MCF 10A (cell line): ENCODE measurements around the gene TBX19. TPM values are rescaled to one million over a fixed set of nuclear protein-coding genes. Genes with fewer than 3 reads are reported as not detected.

Experiments
- BruUV-seq: library from RNA; stranded (reverse); fragments of 400-500 nt; replicated peaks from 2 replicates; lab custom pipeline; 2021; lab: Mats Ljungman, UMichigan
- CTCF ChIA-PET: fragments of 300-600 bp; sonication (Branson Sonifier 250); formaldehyde crosslinking; extraction: SDS; loops from one replicate; lab custom pipeline; 2021; ENCODE audit warnings: antibody characterized with exemption, inconsistent platforms; lab: Yijun Ruan, JAX
- POLR2A ChIA-PET: fragments of 300-600, 350-650 bp; sonication (Branson Sonifier 250); formaldehyde crosslinking; extraction: SDS; loops from one replicate; lab custom pipeline; 2020; ENCODE audit warnings: antibody characterized with exemption, inconsistent platforms; lab: Yijun Ruan, JAX
- DNase-seq: peaks from one replicate; pipeline ENCODE4 v3.0.0-alpha.2; 2018; ENCODE audit not compliant: unreplicated experiment
- H3K27ac Mint-ChIP-seq: one replicate; pipeline ENCODE4 v1.8.0; 2022; ENCODE audit warnings: mild to moderate bottlenecking, low read depth, mixed read lengths; ENCODE audit not compliant: unreplicated experiment
- H3K27me3 Mint-ChIP-seq: one replicate; pipeline ENCODE4 v1.8.0; 2022; ENCODE audit warnings: mixed read lengths; ENCODE audit not compliant: insufficient read depth, unreplicated experiment
- H3K36me3 Mint-ChIP-seq: one replicate; pipeline ENCODE4 v1.8.0; 2022; ENCODE audit warnings: mild to moderate bottlenecking, moderate library complexity, mixed read lengths; ENCODE audit not compliant: insufficient read depth, unreplicated experiment
- H3K4me1 Mint-ChIP-seq: one replicate; pipeline ENCODE4 v1.8.0; 2022; ENCODE audit warnings: mixed read lengths; ENCODE audit not compliant: insufficient read depth, unreplicated experiment
- H3K4me3 Mint-ChIP-seq: one replicate; pipeline ENCODE4 v1.8.0; 2022; ENCODE audit warnings: mild to moderate bottlenecking, moderate library complexity, mixed read lengths; ENCODE audit not compliant: unreplicated experiment
- H3K9me3 Mint-ChIP-seq: one replicate; pipeline ENCODE4 v1.8.0; 2022; ENCODE audit warnings: mixed read lengths; ENCODE audit not compliant: unreplicated experiment
- CTCF ChIP-seq: fragments of 200-600 bp; IDR thresholded peaks from one replicate; pipeline ENCODE4 v1.8.0; 2022; ENCODE audit warnings: antibody characterized with exemption, mild to moderate bottlenecking; ENCODE audit not compliant: unreplicated experiment
- intact Hi-C: fragments of 100-400 bp; cut with micrococcal nuclease; formaldehyde crosslinking; loops from 2 replicates; pipeline ENCODE4 v1.14.1; 2022
- total RNA-seq: library from RNA; stranded (reverse); gene quantifications from 2 replicates; pipeline ENCODE4 v1.2.3, GENCODE V29; 2022

TBX19 gene
- total RNA-seq, 1 experiment from 2014 or later, result 1.6 TPM

DNA sequence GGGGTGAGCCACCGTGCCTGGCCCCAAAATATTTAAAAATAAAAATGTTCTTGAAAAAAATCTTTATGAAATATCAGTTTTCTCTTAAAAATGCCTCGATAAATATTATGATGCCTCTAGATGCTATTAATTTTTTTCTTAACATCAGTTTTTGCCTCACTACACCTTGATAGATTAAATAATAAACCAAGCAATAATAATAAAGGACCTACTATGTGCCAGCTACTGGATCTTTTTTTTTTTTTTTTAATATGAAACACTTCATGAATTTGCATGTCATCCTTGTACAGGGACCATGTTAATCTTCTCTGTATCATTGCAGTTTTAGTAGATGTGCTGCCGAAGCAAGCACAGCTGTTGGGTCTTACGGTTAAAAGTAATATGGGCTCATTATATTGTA, 17.5 kb upstream of the TBX19 start:
- BruUV-seq, result no TSS peak
- TF ChIP-seq CTCF, result no peak
- H3K27me3 Mint-ChIP-seq, result no peaks in the 10 kb centered on the region
- no peak overlapping the region for H3K4me3 Mint-ChIP-seq
- intact Hi-C loops, result no loop called here
- ChIA-PET CTCF (interaction anchor here (0.7 to 4.7 kb wide), 6 partner anchors 11 to 181 kb away, joined by 3 to 27 read pairs (median 4); no protein-coding TSS in a partner anchor), POLR2A (no interaction called here)
- no peak overlapping the region for H3K27ac Mint-ChIP-seq
- no peak for DNase-seq
- H3K36me3 Mint-ChIP-seq, result peaks cover 25% of the 10 kb centered on the region
- H3K9me3 Mint-ChIP-seq, result no peaks in the 10 kb centered on the region
- H3K4me1 Mint-ChIP-seq, result peaks cover 34% of the 10 kb centered on the region

DNA sequence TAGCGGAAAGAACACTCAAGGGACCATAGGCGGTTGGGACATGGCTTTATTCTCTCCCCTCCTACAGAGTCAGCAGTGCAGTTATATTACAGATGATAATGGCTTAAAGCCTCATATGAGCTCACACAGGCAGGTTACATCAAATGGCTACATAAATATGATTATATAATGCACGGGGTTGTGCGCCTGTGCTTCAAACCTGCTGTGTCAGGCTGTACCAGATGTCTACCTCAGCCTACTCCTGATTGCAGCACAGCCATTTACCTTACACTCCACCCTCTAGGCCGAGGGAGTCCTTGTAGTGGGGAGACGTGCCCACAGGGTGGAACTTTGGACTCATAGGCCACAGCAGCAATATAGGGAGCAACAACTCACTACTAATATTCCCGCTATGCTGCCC, 16.4 kb upstream of the TBX19 start:
- H3K27me3 Mint-ChIP-seq, result no peaks in the 10 kb centered on the region
- H3K4me1 Mint-ChIP-seq, result peaks cover 34% of the 10 kb centered on the region
- H3K4me3 Mint-ChIP-seq, result no peak overlapping the region
- H3K9me3 Mint-ChIP-seq, result no peaks in the 10 kb centered on the region
- POLR2A ChIA-PET, result interaction anchor here (0.6 kb wide), 1 partner anchor 221 kb away, joined by 3 read pairs; no protein-coding TSS in a partner anchor
- BruUV-seq, result no TSS peak
- no peak for TF ChIP-seq CTCF
- H3K36me3 Mint-ChIP-seq, result peaks cover 24% of the 10 kb centered on the region
- intact Hi-C loops, result no loop called here
- H3K27ac Mint-ChIP-seq, result no peak overlapping the region
- CTCF ChIA-PET, result interaction anchor here (0.6 to 4.7 kb wide), 6 partner anchors 12 to 384 kb away, joined by 3 to 27 read pairs (median 3); no protein-coding TSS in a partner anchor
- no peak for DNase-seq

- no TSS peak for BruUV-seq
- no peak for DNase-seq
- no peaks in the 10 kb centered on the region for H3K9me3 Mint-ChIP-seq
- intact Hi-C loops, result no loop called here
- no peak overlapping the region for H3K4me3 Mint-ChIP-seq
- H3K4me1 Mint-ChIP-seq, result peaks cover 27% of the 10 kb centered on the region
- no peak for TF ChIP-seq CTCF
- ChIA-PET CTCF (interaction anchor here (0.6 to 1.0 kb wide), 3 partner anchors 30 to 1779 kb away, joined by 3 read pairs; no protein-coding TSS in a partner anchor), POLR2A (interaction anchor here (1.3 to 1.4 kb wide), 2 partner anchors 38 to 87 kb away, joined by 4 read pairs; partner anchors contain the start of gene TIPRL)
- no peaks in the 10 kb centered on the region for H3K27me3 Mint-ChIP-seq
- H3K36me3 Mint-ChIP-seq, result peaks cover 24% of the 10 kb centered on the region
- H3K27ac Mint-ChIP-seq, result no peak overlapping the region
Measured at GRCh38 chr1:168265596-168265995, 15.1 kb upstream of the TBX19 start.

DNA sequence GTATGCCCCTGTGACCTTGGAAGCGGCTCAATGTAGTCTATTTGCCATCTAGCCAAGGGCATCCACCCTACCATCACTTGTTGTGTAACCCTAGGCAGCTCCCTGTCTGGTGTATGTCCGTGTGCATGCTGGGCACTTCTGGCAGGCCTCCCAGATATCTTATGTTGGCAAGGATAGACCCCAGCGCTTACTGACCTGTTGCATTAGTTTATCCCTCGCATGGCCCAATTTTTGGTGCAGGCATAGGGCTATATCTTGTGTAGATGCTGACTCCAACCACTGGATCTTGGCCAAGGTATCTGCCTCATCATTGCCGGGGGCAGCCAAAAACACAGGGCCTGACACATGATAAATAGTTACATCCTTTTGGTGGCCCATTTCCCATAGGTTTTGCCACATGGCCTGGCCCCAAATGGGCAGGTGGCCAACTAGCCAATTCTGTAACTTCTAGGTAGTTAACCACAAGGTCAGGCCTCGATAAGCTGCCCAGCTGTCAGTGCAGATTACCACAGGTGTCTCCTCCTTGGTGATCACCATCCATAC, 14.0 kb upstream of the TBX19 start:
- peaks cover 21% of the 10 kb centered on the region for H3K4me1 Mint-ChIP-seq
- ChIA-PET POLR2A (interaction anchor here (0.9 to 1.3 kb wide), 2 partner anchors 9 to 39 kb away, joined by 3 to 4 read pairs; no protein-coding TSS in a partner anchor), CTCF (interaction anchor here (0.6 to 1.6 kb wide), 7 partner anchors 31 to 1162 kb away, joined by 3 to 5 read pairs (median 3); no protein-coding TSS in a partner anchor)
- no TSS peak for BruUV-seq
- DNase-seq, result peak; percentile 98
- H3K36me3 Mint-ChIP-seq, result peaks cover 24% of the 10 kb centered on the region
- no peak overlapping the region for H3K27ac Mint-ChIP-seq
- no peak for TF ChIP-seq CTCF
- intact Hi-C loops, result no loop called here
- no peaks in the 10 kb centered on the region for H3K27me3 Mint-ChIP-seq
- no peaks in the 10 kb centered on the region for H3K9me3 Mint-ChIP-seq
- no peak overlapping the region for H3K4me3 Mint-ChIP-seq
